ENCODE data around the gene CCDC146. TPM values are rescaled to one million over a fixed set of nuclear protein-coding genes. Genes with fewer than 3 reads are reported as not detected.

CCDC146 gene
- total RNA-seq, 1 donor from 2014 or later, result 3.2 TPM

DNA sequence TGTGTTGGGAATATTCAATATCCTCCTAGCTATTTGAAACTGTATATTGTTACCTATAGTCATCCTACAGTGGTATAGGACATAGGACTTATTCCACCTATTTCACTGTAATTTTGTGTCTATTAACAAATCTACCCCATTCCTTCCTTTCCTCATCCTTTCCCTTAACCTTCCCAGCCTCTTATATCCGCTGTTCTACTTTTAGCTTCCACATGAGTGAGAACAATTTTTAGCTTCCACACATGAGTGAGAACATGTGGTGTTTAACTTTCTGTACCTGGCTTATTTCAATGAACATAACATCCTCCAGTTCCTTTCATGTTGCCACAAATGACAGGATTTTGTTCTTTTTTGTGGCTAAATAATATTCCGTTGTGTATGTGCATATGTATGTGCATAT, 173.1 kb downstream of the CCDC146 start:
- Mint-ChIP-seq H3K36me3 (ENCODE audit: low read depth) (peaks cover 18% of the 10 kb centered on the region), H3K27me3 (ENCODE audit: low read depth) (no peaks in the 10 kb centered on the region), H3K9me3 (peaks cover 15% of the 10 kb centered on the region), H3K4me1 (no peaks in the 10 kb centered on the region), H3K4me3 (no peak overlapping the region), H3K27ac (ENCODE audit: unreplicated experiment) (no peak overlapping the region)
- TF ChIP-seq, protein P1, sequence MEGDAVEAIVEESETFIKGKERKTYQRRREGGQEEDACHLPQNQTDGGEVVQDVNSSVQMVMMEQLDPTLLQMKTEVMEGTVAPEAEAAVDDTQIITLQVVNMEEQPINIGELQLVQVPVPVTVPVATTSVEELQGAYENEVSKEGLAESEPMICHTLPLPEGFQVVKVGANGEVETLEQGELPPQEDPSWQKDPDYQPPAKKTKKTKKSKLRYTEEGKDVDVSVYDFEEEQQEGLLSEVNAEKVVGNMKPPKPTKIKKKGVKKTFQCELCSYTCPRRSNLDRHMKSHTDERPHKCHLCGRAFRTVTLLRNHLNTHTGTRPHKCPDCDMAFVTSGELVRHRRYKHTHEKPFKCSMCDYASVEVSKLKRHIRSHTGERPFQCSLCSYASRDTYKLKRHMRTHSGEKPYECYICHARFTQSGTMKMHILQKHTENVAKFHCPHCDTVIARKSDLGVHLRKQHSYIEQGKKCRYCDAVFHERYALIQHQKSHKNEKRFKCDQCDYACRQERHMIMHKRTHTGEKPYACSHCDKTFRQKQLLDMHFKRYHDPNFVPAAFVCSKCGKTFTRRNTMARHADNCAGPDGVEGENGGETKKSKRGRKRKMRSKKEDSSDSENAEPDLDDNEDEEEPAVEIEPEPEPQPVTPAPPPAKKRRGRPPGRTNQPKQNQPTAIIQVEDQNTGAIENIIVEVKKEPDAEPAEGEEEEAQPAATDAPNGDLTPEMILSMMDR (conservative IDR thresholded peaks at IDR 0.05), result no peak
- no peak for DNase-seq (ENCODE audit: low read depth, low spot score)

DNA sequence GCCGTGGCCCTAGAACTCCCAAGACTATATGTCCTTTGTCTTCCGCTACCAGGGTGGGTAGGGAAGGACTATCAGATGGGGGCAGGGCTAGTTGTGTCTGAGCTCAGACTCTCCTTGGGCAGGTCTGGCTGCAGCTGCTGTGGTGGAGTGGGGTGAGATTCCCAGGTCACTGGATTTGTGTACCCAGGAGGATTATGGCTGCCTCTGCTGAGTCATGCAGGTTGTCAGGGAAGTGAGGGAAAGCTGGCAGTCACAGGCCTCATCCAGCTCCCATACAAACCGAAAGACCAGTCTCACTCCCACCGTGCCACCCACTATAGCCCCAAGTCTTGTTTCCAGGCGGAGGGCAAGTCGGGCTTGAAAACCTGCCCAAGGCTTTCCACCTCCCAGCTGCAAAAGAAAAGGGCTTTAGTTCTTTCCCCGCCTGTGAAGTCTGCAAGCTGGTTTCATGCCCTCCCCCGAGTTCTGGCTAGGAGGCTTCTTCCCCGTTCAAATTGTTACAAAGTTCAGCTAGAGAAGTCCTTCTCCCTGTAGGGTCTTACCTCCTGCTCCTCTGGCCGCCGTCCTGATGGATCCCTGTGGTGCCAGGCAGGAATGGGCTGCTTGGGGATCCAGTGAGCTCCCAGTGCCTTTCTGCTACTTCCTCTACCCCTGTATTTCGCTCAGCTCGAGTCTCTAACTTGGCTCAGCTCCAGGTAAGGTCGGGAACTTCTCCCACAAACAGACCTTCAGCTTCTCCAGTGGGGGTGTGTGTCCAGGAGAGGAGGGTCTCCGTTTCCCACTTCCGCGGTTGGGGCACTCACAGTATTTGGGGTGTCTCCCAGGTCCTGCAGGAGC, 184.0 kb downstream of the CCDC146 start:
- TF ChIP-seq, protein P1 (conservative IDR thresholded peaks at IDR 0.05), result no peak
- Mint-ChIP-seq H3K4me3 (no peak overlapping the region), H3K9me3 (peaks cover 13% of the 10 kb centered on the region), H3K27me3 (ENCODE audit: low read depth) (no peaks in the 10 kb centered on the region), H3K4me1 (peaks cover 12% of the 10 kb centered on the region), H3K36me3 (ENCODE audit: low read depth) (peaks cover 17% of the 10 kb centered on the region), H3K27ac (ENCODE audit: unreplicated experiment) (peak overlapping the region; percentile 79)
- DNase-seq (ENCODE audit: low read depth, low spot score), result no peak

DNA sequence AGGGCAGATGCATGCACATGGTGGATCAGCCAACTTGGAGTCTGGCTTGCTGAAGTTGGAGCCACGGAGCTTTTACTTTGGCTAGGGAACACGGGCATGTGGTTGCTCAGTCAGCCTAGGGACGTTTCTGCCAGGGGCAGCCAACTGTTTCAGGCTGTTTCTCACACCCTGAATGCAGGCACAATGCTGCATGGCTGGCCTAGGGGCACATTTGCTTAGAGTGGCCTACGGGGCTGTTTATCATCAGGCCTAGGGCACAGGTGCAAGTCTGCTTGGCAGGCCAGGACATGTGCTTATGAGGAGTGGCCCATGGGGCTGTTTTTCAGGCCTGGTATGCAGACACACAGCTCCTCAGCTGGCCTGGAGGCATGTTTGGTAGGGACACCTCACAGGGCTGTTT, 186.4 kb downstream of the CCDC146 start:
- Mint-ChIP-seq H3K4me1 (peaks cover 12% of the 10 kb centered on the region), H3K4me3 (no peak overlapping the region), H3K27ac (ENCODE audit: unreplicated experiment) (no peak overlapping the region), H3K9me3 (peaks cover 6% of the 10 kb centered on the region), H3K27me3 (ENCODE audit: low read depth) (no peaks in the 10 kb centered on the region), H3K36me3 (ENCODE audit: low read depth) (peaks cover 15% of the 10 kb centered on the region)
- DNase-seq (ENCODE audit: low read depth, low spot score), result no peak
- TF ChIP-seq, protein P1 (conservative IDR thresholded peaks at IDR 0.05), result no peak

DNA sequence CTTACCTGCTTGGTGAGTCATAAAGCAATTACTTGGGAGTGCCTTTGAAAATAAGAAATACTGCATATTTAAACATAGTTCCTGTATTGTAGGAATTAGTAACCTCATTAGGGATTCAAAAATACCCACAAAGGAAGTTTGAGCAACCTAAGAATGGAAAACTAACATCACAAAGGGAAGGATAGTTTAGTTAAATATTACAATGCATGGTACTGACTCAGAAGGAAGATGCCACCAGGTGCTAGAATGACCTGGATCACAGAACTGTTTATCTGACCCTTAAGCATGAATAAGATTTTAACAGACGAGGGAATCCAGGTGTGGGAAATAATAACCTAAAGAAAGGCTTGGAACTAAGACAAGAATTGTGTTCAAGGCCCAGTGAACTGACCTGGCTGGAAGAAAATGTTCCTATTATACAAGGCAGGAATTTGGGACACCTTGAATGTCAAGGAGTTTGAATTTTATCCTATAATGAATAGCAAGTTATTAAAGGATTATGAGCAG, 187.4 kb downstream of the CCDC146 start:
- Mint-ChIP-seq H3K27me3 (ENCODE audit: low read depth) (no peaks in the 10 kb centered on the region), H3K4me3 (no peak overlapping the region), H3K4me1 (peaks cover 12% of the 10 kb centered on the region), H3K9me3 (no peaks in the 10 kb centered on the region), H3K27ac (ENCODE audit: unreplicated experiment) (no peak overlapping the region), H3K36me3 (ENCODE audit: low read depth) (peaks cover 9% of the 10 kb centered on the region)
- DNase-seq (ENCODE audit: low read depth, low spot score), result no peak
- TF ChIP-seq, protein P1 (conservative IDR thresholded peaks at IDR 0.05), result no peak

DNA sequence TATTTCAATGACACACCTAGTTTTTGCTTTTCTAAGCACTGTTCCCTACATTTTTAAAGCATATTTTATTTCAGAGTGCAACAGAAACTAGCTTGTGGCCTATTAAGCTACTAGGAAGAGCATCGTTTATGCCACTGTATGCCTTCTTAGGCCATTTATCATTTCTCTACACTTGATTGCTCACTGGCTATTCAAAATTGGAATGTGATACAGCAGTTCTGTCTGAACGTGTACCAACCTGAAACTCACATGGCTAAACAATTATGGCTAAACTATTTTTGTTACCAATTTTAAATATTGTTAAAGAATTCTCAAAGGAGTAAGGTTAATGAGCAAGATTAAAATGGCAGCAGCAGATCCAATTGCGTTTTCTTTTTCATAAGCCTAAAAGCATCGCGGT, 188.6 kb downstream of the CCDC146 start:
- H3K27ac Mint-ChIP-seq (ENCODE audit: unreplicated experiment), result no peak overlapping the region
- TF ChIP-seq, protein P1 (conservative IDR thresholded peaks at IDR 0.05), result no peak
- H3K27me3 Mint-ChIP-seq (ENCODE audit: low read depth), result no peaks in the 10 kb centered on the region

More for the DNA sequence above, 188.6 kb downstream of the CCDC146 start:
- Mint-ChIP-seq H3K36me3 (ENCODE audit: low read depth) (peaks cover 6% of the 10 kb centered on the region), H3K4me3 (no peak overlapping the region), H3K4me1 (peaks cover 12% of the 10 kb centered on the region), H3K9me3 (no peaks in the 10 kb centered on the region)
- DNase-seq (ENCODE audit: low read depth, low spot score), result no peak
